Measurements from ENCODE around the gene GALK1. TPM values are rescaled to one million over a fixed set of nuclear protein-coding genes. Genes with fewer than 3 reads are reported as not detected.

GALK1 gene
- total RNA-seq: 10 to 100 TPM in 6 of 10 donors, 1 to 10 TPM in 4; 5.2 to 26.4 (median 11.3) TPM
- 10 to 100 TPM; 29.2 to 44.6 TPM for polyA plus RNA-seq
- long read RNA-seq, donor 1, transcript GALK1-205 (8 exons, 1,866 nt): major isoform, 27 of 35 reads
- long read RNA-seq, donor 1, partial matches to known transcripts: 2 of 35 reads
- long read RNA-seq, donor 1, other reads (novel, unspliced or antisense): 3 of 35 reads
- long read RNA-seq, donor 2, transcript GALK1-205 (8 exons, 1,866 nt): major isoform, 29 of 39 reads
- long read RNA-seq, donor 2, partial matches to known transcripts: 2 of 39 reads
- long read RNA-seq, donor 2, other reads (novel, unspliced or antisense): 6 of 39 reads
- long read RNA-seq, donor 3, transcript GALK1-205 (8 exons, 1,866 nt): major isoform, 34 of 42 reads
- long read RNA-seq, donor 3, partial matches to known transcripts: 0 of 42 reads
- long read RNA-seq, donor 3, other reads (novel, unspliced or antisense): 7 of 42 reads

DNA sequence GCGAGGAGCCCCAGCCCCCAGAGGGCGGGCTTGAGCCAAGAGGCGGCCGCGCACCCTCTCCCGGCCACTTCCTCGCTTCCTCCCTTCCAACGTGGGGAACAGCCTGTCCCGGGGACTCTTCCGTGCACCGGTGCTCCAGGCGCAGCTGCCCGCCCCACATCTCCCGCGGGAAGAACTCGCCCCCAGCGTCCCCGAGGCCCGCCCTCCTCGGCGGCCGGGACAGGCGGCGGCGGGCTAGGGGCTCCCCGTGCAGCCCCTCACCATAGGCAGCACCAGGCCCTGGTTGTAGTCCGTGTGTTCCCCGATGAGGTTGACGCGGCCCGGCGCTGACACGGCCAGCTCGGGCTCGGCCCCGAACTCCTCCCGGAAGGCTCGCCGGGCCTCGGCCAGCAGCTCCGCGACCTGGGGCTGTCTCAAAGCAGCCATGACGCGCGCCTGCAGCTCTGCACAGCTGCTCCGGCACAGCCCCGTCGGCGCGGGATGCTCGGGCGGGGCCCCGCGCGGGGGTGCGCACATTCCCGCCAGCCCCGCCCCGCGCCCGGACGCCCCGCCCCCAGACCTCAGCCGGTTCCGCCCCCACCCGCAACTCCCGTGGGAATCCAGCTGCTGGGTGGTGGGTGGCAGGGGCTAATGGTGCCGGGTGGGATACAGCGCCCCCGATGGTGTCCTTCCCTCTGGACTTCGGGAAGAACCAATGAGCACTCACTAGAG is at the start of gene GALK1:
Gene GALK1, minus strand, starts transcription at position 482 of the 711 bp plus-strand sequence. Its CDS starts 56 bp downstream, at position 426.
- H3K4me3 ChIP-seq: peak within 1 kb of the TSS; percentile 33 to 77 (median 71)
- 0 to 1% methylated on average over 62 to 71 of the region's 71 CpGs for WGBS, 2 donors
- no peaks in the 10 kb centered on the region for H3K9me3 ChIP-seq
- H3K27me3 ChIP-seq: no peaks in the 10 kb centered on the region
- ATAC-seq (peak; percentile 87 to 94 (median 90)), DNase-seq (peak; percentile 73 to 84)
- peak within 1 kb of the TSS; percentile 81 to 92 (median 85) for H3K27ac ChIP-seq
- intact Hi-C loops (cut with DNase I): loop anchor here in 4 of 10 donors (5.0 to 10.0 kb wide), 5 partner anchors 62 to 1257 kb away; partner anchors contain the start of genes CDK3 (in 1 of the 4) and TRIM65 (in 1 of the 4)
- TF ChIP-seq, protein P1, sequence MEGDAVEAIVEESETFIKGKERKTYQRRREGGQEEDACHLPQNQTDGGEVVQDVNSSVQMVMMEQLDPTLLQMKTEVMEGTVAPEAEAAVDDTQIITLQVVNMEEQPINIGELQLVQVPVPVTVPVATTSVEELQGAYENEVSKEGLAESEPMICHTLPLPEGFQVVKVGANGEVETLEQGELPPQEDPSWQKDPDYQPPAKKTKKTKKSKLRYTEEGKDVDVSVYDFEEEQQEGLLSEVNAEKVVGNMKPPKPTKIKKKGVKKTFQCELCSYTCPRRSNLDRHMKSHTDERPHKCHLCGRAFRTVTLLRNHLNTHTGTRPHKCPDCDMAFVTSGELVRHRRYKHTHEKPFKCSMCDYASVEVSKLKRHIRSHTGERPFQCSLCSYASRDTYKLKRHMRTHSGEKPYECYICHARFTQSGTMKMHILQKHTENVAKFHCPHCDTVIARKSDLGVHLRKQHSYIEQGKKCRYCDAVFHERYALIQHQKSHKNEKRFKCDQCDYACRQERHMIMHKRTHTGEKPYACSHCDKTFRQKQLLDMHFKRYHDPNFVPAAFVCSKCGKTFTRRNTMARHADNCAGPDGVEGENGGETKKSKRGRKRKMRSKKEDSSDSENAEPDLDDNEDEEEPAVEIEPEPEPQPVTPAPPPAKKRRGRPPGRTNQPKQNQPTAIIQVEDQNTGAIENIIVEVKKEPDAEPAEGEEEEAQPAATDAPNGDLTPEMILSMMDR (IDR thresholded peaks at IDR 0.05): peak; percentile 41 to 83 (median 65)
- H3K4me1 ChIP-seq: peaks cover 5 to 22% (median 18%) of the 10 kb centered on the region in 9 donors
- peaks cover 0 to 13% (median 0%) of the 10 kb centered on the region in 9 donors for H3K36me3 ChIP-seq

DNA sequence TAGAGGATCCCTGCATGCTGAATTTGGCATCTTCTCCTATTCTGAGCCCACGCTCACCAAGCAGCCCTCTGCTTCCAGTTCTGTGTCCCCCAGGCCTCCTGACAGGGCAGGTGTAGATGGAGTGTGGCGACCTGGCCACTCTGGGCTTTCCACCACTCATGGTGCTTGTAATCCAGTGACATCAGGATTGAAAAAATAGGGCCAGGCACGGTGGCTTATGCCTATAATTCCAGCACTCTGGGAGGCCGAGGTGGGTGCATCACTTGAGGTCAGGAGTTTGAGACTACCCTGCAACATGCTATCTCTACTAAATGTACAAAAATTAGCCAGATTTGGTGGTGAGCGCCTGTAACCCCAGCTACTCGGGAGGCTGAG is 49.0 kb upstream of the GALK1 start:
- WGBS, 2 donors: 86 to 93% methylated on average over 6 of the region's 6 CpGs
- Histone ChIP-seq H3K36me3 (peaks cover 0 to 96% (median 74%) of the 10 kb centered on the region in 9 donors), H3K27ac (no peak overlapping the region), H3K4me3 (no peak overlapping the region), H3K27me3 (no peaks in the 10 kb centered on the region), H3K4me1 (peaks cover 12 to 20% (median 15%) of the 10 kb centered on the region in 9 donors), H3K9me3 (no peaks in the 10 kb centered on the region)
- DNase-seq (no peak), ATAC-seq (no peak)
- TF ChIP-seq, protein P1 (IDR thresholded peaks at IDR 0.05): no peak
- intact Hi-C loops (cut with DNase I): no loop called here

DNA sequence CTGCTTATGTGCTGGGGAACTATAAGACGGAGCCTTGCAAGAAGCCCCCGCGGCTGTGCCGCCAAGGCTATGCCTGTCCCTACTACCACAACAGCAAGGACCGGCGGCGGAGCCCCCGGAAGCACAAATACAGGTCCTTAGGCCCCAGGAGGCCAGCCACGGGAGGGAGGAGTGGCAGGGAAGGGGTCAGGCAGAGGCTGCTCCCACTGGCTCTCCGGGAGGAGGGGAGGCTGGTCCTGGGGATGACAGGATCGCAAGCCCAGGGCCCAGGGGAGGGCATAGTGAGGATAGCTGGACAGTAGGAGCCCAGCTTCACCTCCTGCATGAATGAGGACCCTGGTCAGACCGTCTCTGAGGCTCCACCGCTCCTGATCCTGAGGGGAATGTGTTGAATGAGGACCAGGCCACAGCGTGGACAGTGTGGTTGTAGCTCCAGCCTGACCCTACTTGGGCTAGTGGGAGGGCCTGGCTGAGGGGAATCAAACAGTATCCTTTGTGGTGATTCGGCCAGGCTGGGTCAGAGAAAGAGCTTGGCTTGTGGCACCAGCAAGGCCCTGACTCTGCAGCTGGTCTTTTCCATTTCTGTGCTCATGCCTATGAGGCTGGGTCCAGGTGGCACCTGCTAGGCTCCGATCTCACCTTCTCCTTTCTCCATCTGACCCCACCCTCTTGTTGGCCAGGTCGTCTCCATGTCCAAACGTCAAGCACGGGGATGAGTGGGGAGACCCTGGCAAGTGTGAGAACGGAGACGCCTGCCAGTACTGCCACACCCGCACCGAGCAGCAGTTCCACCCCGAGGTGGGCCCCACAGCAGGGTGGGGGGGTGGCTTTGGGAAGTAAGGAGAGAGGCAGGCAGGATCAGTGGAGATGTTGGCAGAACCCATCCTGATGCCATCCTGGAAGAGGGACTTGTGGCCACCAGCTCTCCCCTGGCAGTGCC is 48.4 kb upstream of the GALK1 start:
- Histone ChIP-seq H3K27ac (no peak overlapping the region), H3K27me3 (no peaks in the 10 kb centered on the region), H3K36me3 (peaks cover 0 to 90% (median 67%) of the 10 kb centered on the region in 9 donors), H3K9me3 (no peaks in the 10 kb centered on the region), H3K4me1 (peaks cover 12 to 26% (median 20%) of the 10 kb centered on the region in 9 donors), H3K4me3 (no peak overlapping the region)
- 88 to 89% methylated on average over 24 of the region's 24 CpGs for WGBS, 2 donors
- no peak for DNase-seq
- TF ChIP-seq, protein P1 (IDR thresholded peaks at IDR 0.05): no peak
- intact Hi-C loops (cut with DNase I): no loop called here
- ATAC-seq: no peak
